HepG2 (cell line): ENCODE results near the gene ZBED3. TPM values are rescaled to one million over a fixed set of nuclear protein-coding genes. Genes with fewer than 3 reads are reported as not detected.

Experiments
- CC2D1A ChIP-seq: sonication (generic); formaldehyde crosslinking; IDR thresholded peaks from 2 replicates; pipeline ENCODE4 v1.8.1; 2023; ENCODE audit warnings: mild to moderate bottlenecking, missing genetic modification reagents
- CEBPG ChIP-seq: IDR thresholded peaks from 2 replicates; pipeline ENCODE4 v1.6.1; 2016
- FOSL2 ChIP-seq: sonication (generic); formaldehyde crosslinking; IDR thresholded peaks from 2 replicates; pipeline ENCODE4 v1.4.0; 2020; ENCODE audit warnings: missing genetic modification reagents
- HINFP ChIP-seq: sonication (generic); formaldehyde crosslinking; IDR thresholded peaks from 2 replicates; pipeline ENCODE4 v1.4.0; 2020; ENCODE audit warnings: low read depth, mild to moderate bottlenecking, missing genetic modification reagents
- IKZF4 ChIP-seq: sonication (generic); formaldehyde crosslinking; IDR thresholded peaks from 2 replicates; pipeline ENCODE4 v1.5.1; 2020; ENCODE audit warnings: borderline replicate concordance, mild to moderate bottlenecking, low read depth, missing genetic modification reagents; ENCODE audit errors: not compliant biosample characterization
- KLF12 ChIP-seq: sonication (generic); formaldehyde crosslinking; IDR thresholded peaks from 2 replicates; pipeline ENCODE4 v1.4.0; 2020; ENCODE audit warnings: missing genetic modification reagents, borderline replicate concordance
- NFE2L1 ChIP-seq: sonication (generic); formaldehyde crosslinking; IDR thresholded peaks from 2 replicates; pipeline ENCODE4 v1.4.0; 2020; ENCODE audit warnings: missing genetic modification reagents, mild to moderate bottlenecking, borderline replicate concordance
- NFYC ChIP-seq: IDR thresholded peaks from 2 replicates; pipeline ENCODE4 v1.6.1; 2016; ENCODE audit warnings: missing genetic modification reagents, missing compliant biosample characterization
- NR2F2 ChIP-seq: IDR thresholded peaks from 2 replicates; pipeline ENCODE4 v1.6.1; 2012; ENCODE audit warnings: low read depth, inconsistent platforms, borderline replicate concordance
- PCBP2 ChIP-seq: fragments of 200-400 bp; formaldehyde crosslinking; optimal IDR thresholded peaks from 2 replicates; pipeline ENCODE3; 2018; ENCODE audit warnings: low read length, low read depth; ENCODE audit not compliant: poor library complexity, severe bottlenecking
- RBM22 ChIP-seq: fragments of 200-400 bp; formaldehyde crosslinking; optimal IDR thresholded peaks from 2 replicates; pipeline ENCODE3; 2017; ENCODE audit warnings: mild to moderate bottlenecking, low read length, moderate library complexity
- SP140L ChIP-seq: sonication (generic); formaldehyde crosslinking; IDR thresholded peaks from 2 replicates; pipeline ENCODE4 v1.4.0; 2020; ENCODE audit warnings: missing genetic modification reagents, borderline replicate concordance
- SRSF1 ChIP-seq: fragments of 200-400 bp; formaldehyde crosslinking; optimal IDR thresholded peaks from 2 replicates; pipeline ENCODE3; 2017; ENCODE audit warnings: mild to moderate bottlenecking, low read depth, low read length, moderate library complexity
- TAF1 ChIP-seq: sonication (generic); formaldehyde crosslinking; IDR thresholded peaks from 2 replicates; pipeline ENCODE4 v1.4.0; 2020; ENCODE audit warnings: missing genetic modification reagents
- TOPORS ChIP-seq: sonication (generic); formaldehyde crosslinking; IDR thresholded peaks from 2 replicates; pipeline ENCODE4 v1.8.0; 2023; ENCODE audit warnings: mild to moderate bottlenecking, missing genetic modification reagents
- ZBTB14 ChIP-seq: sonication (generic); formaldehyde crosslinking; IDR thresholded peaks from 2 replicates; pipeline ENCODE4 v1.4.0; 2020; ENCODE audit warnings: missing genetic modification reagents
- ZFP1 ChIP-seq: IDR thresholded peaks from 2 replicates; pipeline ENCODE4 v1.6.1; 2016
- ZNF224 ChIP-seq: sonication (generic); formaldehyde crosslinking; IDR thresholded peaks from 2 replicates; pipeline ENCODE4 v1.5.0; 2020; ENCODE audit warnings: mild to moderate bottlenecking, missing genetic modification reagents
- ZNF292 ChIP-seq: sonication (generic); formaldehyde crosslinking; IDR thresholded peaks from 2 replicates; pipeline ENCODE4 v1.8.1; 2022; ENCODE audit warnings: mild to moderate bottlenecking, low read depth, missing genetic modification reagents, borderline replicate concordance
- ZNF367 ChIP-seq: sonication (generic); formaldehyde crosslinking; IDR thresholded peaks from 2 replicates; pipeline ENCODE4 v1.4.0; 2020; ENCODE audit warnings: missing genetic modification reagents, borderline replicate concordance
- ZNF431 ChIP-seq: sonication (generic); formaldehyde crosslinking; IDR thresholded peaks from 2 replicates; pipeline ENCODE4 v1.9.0; 2022; ENCODE audit warnings: missing genetic modification reagents, low read depth, mild to moderate bottlenecking, borderline replicate concordance
- ZNF44 ChIP-seq: sonication (generic); formaldehyde crosslinking; IDR thresholded peaks from 2 replicates; pipeline ENCODE4 v1.5.1; 2020; ENCODE audit warnings: mild to moderate bottlenecking, missing genetic modification reagents
- ZNF546 ChIP-seq: sonication (generic); formaldehyde crosslinking; conservative IDR thresholded peaks from 2 replicates; pipeline ENCODE4 v1.8.1; 2023; ENCODE audit warnings: mild to moderate bottlenecking, missing genetic modification reagents
- ZNF550 ChIP-seq: sonication (generic); formaldehyde crosslinking; IDR thresholded peaks from 2 replicates; pipeline ENCODE4 v1.4.0; 2020; ENCODE audit warnings: mild to moderate bottlenecking, missing genetic modification reagents, borderline replicate concordance
- ZNF766 ChIP-seq: sonication (generic); formaldehyde crosslinking; IDR thresholded peaks from 2 replicates; pipeline ENCODE4 v1.5.0; 2020; ENCODE audit warnings: missing genetic modification reagents, borderline replicate concordance
- ZNF775 ChIP-seq: sonication (generic); formaldehyde crosslinking; IDR thresholded peaks from 2 replicates; pipeline ENCODE4 v1.4.0; 2020; ENCODE audit warnings: missing genetic modification reagents, mild to moderate bottlenecking, moderate library complexity, borderline replicate concordance
- ZNF841 ChIP-seq: sonication (generic); formaldehyde crosslinking; IDR thresholded peaks from 2 replicates; pipeline ENCODE4 v1.8.1; 2023; ENCODE audit warnings: missing genetic modification reagents, borderline replicate concordance
- ZSCAN22 ChIP-seq: sonication (generic); formaldehyde crosslinking; IDR thresholded peaks from 2 replicates; pipeline ENCODE4 v1.4.0; 2020; ENCODE audit warnings: mild to moderate bottlenecking, missing genetic modification reagents
- polyA plus RNA-seq, 8 experiments: library from polyadenylated mRNA; depleted of rRNA in 3 of 8; stranded (reverse) in 7 of 8; unstranded in 1 of 8; fragments of >200 nt; fragmentation: Illumina TruSeq in 4 of 8; extraction: Trizol in 4 of 8; gene quantifications; 2 replicates each; pipeline versions ENCODE4 v1.2.1 to v1.2.3, GENCODE V29; 2011 to 2016; ENCODE audit warnings: low read depth in 4 of 8, missing spikeins in 1 of 8, mixed read lengths in 1 of 8; ENCODE audit not compliant: insufficient read depth in 1 of 8
- total RNA-seq, 5 experiments: library from RNA; depleted of rRNA; stranded (reverse); fragments of >200 nt; fragmentation: Illumina TruSeq; extraction: Trizol; gene quantifications; 2 replicates each; pipeline ENCODE4 v1.2.3, GENCODE V29; 2016; ENCODE audit warnings: low read depth in 1 of 5

Gene ZBED3
- total and polyA plus RNA-seq, 2 of the 13 experiments (the other 11 are each of a cell fraction or from before 2014, with no cell fraction given), result 2.3 to 8.1 TPM

GRCh38 chr5:77030097-77031071 lies 56.7 kb downstream of the ZBED3 start, which contains the start of gene AGGF1 (continued):
- peak; percentile 85 for TF ChIP-seq ZNF546
- peak; percentile 29; the same call in 1 of the 2 replicates for TF ChIP-seq ZSCAN22 (CRISPR knock-in tag)
- no peak; the same call in 1 of the 2 replicates for TF ChIP-seq ZNF775 (CRISPR knock-in tag)
- TF ChIP-seq PCBP2, result no peak
- no peak for TF ChIP-seq ZNF367 (CRISPR knock-in tag)
- peak; percentile 49 for TF ChIP-seq IKZF4 (CRISPR knock-in tag)
- TF ChIP-seq HINFP, result peak; percentile 78
- 0 out of 2 replicates have a peak, but pooled peaks have one; percentile 35 for TF ChIP-seq ZNF224 (CRISPR knock-in tag)
- 0 out of 2 replicates have a peak, but pooled peaks have one; percentile 16 for TF ChIP-seq ZBTB14 (CRISPR knock-in tag)
- TF ChIP-seq NFYC (CRISPR knock-in tag), result peak; percentile 44
- TF ChIP-seq ZNF766 (CRISPR knock-in tag), result no peak
- peak; percentile 80; the same call in 1 of the 2 replicates for TF ChIP-seq ZFP1 (CRISPR knock-in tag)
- TF ChIP-seq RBM22, result no peak
- peak; percentile 46 for TF ChIP-seq SRSF1
- TF ChIP-seq TAF1 (CRISPR knock-in tag), result peak; percentile 87
- TF ChIP-seq ZNF431 (CRISPR knock-in tag), result no peak; the same call in 1 of the 2 replicates
- TF ChIP-seq TOPORS (CRISPR knock-in tag), result peak; percentile 89
- no peak; the same call in 1 of the 2 replicates for TF ChIP-seq NR2F2
- TF ChIP-seq ZNF292 (CRISPR knock-in tag), result 0 out of 2 replicates have a peak, but pooled peaks have one; percentile 56
- 0 out of 2 replicates have a peak, but pooled peaks have one; percentile 54 for TF ChIP-seq ZNF44 (CRISPR knock-in tag)
- peak; percentile 88 for TF ChIP-seq KLF12 (CRISPR knock-in tag)
- no peak for TF ChIP-seq CC2D1A (CRISPR knock-in tag)
- TF ChIP-seq ZNF550, result no peak
- TF ChIP-seq FOSL2, result peak; percentile 61
- peak; percentile 71 for TF ChIP-seq CEBPG
- TF ChIP-seq SP140L (CRISPR knock-in tag), result no peak
- TF ChIP-seq ZNF841 (CRISPR knock-in tag), result peak; percentile 55; the same call in 1 of the 2 replicates
- TF ChIP-seq NFE2L1 (CRISPR knock-in tag), result no peak
